ENCODE data around the gene PTPRS. TPM values are rescaled to one million over a fixed set of nuclear protein-coding genes. Genes with fewer than 3 reads are reported as not detected.
"Not testable (repeated sequence)": the region's sequence is repeated elsewhere in the genome, so short reads cannot be mapped to it uniquely, and the experiment has no call there.

The PTPRS gene
- total RNA-seq = 100 to 1,000 TPM; 182 to 387 (median 289) TPM

GRCh38 chr19:5340637-5341447, at the start of gene PTPRS:
Gene PTPRS, minus strand, starts transcription at chr19:5340812. Its CDS starts 54,672 bp downstream, at chr19:5286140.
- H3K27me3 ChIP-seq = peaks cover 7% of the 10 kb centered on the region
- 18 to 33% methylated on average over 12 to 24 of the region's 81 CpGs for WGBS, 2 donors
- H3K9me3 ChIP-seq = no peaks in the 10 kb centered on the region
- H3K36me3 ChIP-seq = no peaks in the 10 kb centered on the region
- peak within 1 kb of the TSS; percentile 25 to 34 (median 26) for H3K4me3 ChIP-seq (replicated peaks in 1 of 3)
- intact Hi-C loops (cut with DNase I) = no loop called here
- peak; percentile 55 for DNase-seq
- no peak within 1 kb of the TSS for H3K27ac ChIP-seq
- no peak for TF ChIP-seq CTCF (IDR thresholded peaks at IDR 0.05)
- TF ChIP-seq POLR2A (IDR thresholded peaks at IDR 0.05) = no peak
- H3K4me1 ChIP-seq = peaks cover 7 to 14% of the 10 kb centered on the region in 2 donors

GRCh38 chr19:5389353-5389752, 48.7 kb upstream of the PTPRS start:
- Histone ChIP-seq H3K36me3 (no peaks in the 10 kb centered on the region), H3K4me1 (no peaks in the 10 kb centered on the region), H3K4me3 (replicated peaks in 1 of 3) (no peak overlapping the region), H3K9me3 (no peaks in the 10 kb centered on the region), H3K27ac (no peak overlapping the region), H3K27me3 (no peaks in the 10 kb centered on the region)
- TF ChIP-seq CTCF (IDR thresholded peaks at IDR 0.05) (no peak), POLR2A (IDR thresholded peaks at IDR 0.05) (no peak)
- 80 to 82% methylated on average over 6 of the region's 6 CpGs for WGBS, 2 donors
- no peak for DNase-seq
- intact Hi-C loops (cut with DNase I) = no loop called here

- Histone ChIP-seq H3K4me3 (replicated peaks in 1 of 3) (no peak overlapping the region), H3K27me3 (no peaks in the 10 kb centered on the region), H3K4me1 (no peaks in the 10 kb centered on the region), H3K36me3 (no peaks in the 10 kb centered on the region), H3K9me3 (no peaks in the 10 kb centered on the region), H3K27ac (no peak overlapping the region)
- no peak for DNase-seq
- TF ChIP-seq CTCF (IDR thresholded peaks at IDR 0.05) (no peak), POLR2A (IDR thresholded peaks at IDR 0.05) (no peak)
- intact Hi-C loops (cut with DNase I) = no loop called here
- WGBS, 2 donors = 95 to 100% methylated on average over 1 of the region's 1 CpG
Observed at GRCh38 chr19:5387472-5387871, 46.9 kb upstream of the PTPRS start.

GRCh38 chr19:5386841-5387240, 46.2 kb upstream of the PTPRS start:
- Histone ChIP-seq H3K27ac (no peak overlapping the region), H3K27me3 (no peaks in the 10 kb centered on the region), H3K4me1 (no peaks in the 10 kb centered on the region), H3K36me3 (no peaks in the 10 kb centered on the region), H3K4me3 (replicated peaks in 1 of 3) (no peak overlapping the region), H3K9me3 (no peaks in the 10 kb centered on the region)
- intact Hi-C loops (cut with DNase I) = no loop called here
- TF ChIP-seq CTCF (IDR thresholded peaks at IDR 0.05) = no peak
- TF ChIP-seq POLR2A (IDR thresholded peaks at IDR 0.05) = no peak
- 85 to 86% methylated on average over 16 of the region's 16 CpGs for WGBS, 2 donors
- no peak for DNase-seq

GRCh38 chr19:5381197-5381596, 40.6 kb upstream of the PTPRS start:
- H3K27ac ChIP-seq; H3K4me3 ChIP-seq (replicated peaks in 1 of 3); H3K36me3 ChIP-seq; intact Hi-C loops (cut with DNase I); H3K27me3 ChIP-seq; DNase-seq; H3K9me3 ChIP-seq; H3K4me1 ChIP-seq: not testable (repeated sequence)
- 95 to 98% methylated on average over 6 of the region's 6 CpGs for WGBS, 2 donors

Data from thyroid gland (tissue), 4 donors.